ENCODE results near the gene SLC7A6. TPM values are rescaled to one million over a fixed set of nuclear protein-coding genes. Genes with fewer than 3 reads are reported as not detected.
A peak's percentile ranks its signal among the peaks of the same experiment; 100 is the strongest.

Gene SLC7A6
- total and polyA plus RNA-seq, 10 of the 15 experiments (the other 5 are each of a cell fraction or from before 2014, with no cell fraction given): 8.2 to 60.4 (median 28.6) TPM

GRCh38 chr16:68263559-68264127 lies 683 bp upstream of the SLC7A6 start:
- BruUV-seq (replicated peaks): no TSS peak
- Histone ChIP-seq H3K27ac (ENCODE audit: control insufficient read depth, insufficient read depth) (peak overlapping the region; percentile 85), H3K4me3 (peak overlapping the region; percentile 87), H3K9ac (ENCODE audit: control insufficient read depth, insufficient read depth, low read length) (peak overlapping the region; percentile 87), H3K4me1 (ENCODE audit: control insufficient read depth, insufficient read depth, low read length) (peaks cover 15% of the 10 kb centered on the region), H3K36me3 (ENCODE audit: control insufficient read depth in 2 of 2, insufficient read depth in 2 of 2, low read length in 1 of 2) (peaks cover 5 to 6% of the 10 kb centered on the region in 2 experiments; a peak in 2 of 4 replicates), H3K27me3 (replicated peaks in 1 of 2; ENCODE audit: control insufficient read depth in 2 of 2, insufficient read depth in 2 of 2, low read length in 1 of 2) (no peaks in the 10 kb centered on the region), H3K4me2 (ENCODE audit: control insufficient read depth, insufficient read depth) (peak overlapping the region; percentile 52), H4K20me1 (ENCODE audit: control insufficient read depth, insufficient read depth) (no peaks in the 10 kb centered on the region), H3K79me2 (ENCODE audit: control insufficient read depth, insufficient read depth, low read length) (peaks cover 52% of the 10 kb centered on the region), H3K9me3 (replicated peaks; ENCODE audit: control insufficient read depth, insufficient read depth, low read length) (no peaks in the 10 kb centered on the region), H2AFZ (ENCODE audit: control insufficient read depth, low read depth, low read length) (peak overlapping the region; percentile 94)
- intact Hi-C loops (cut with micrococcal nuclease; ENCODE audit: unreplicated experiment): loop anchor here (1.0 to 5.0 kb wide), 3 partner anchors 26 to 249 kb away; partner anchors contain the start of genes PRMT7 and SLC7A6OS
- 31% methylated on average over 11 of the region's 11 CpGs for WGBS (ENCODE audit: insufficient coverage, insufficient replicate concordance, low lambda C conversion rate, missing lambda C conversion rate)
- TF ChIP-seq NBN (IDR thresholded peaks at IDR 0.05) (peak; percentile 65; the same call in 1 of the 2 replicates), TAF1 (IDR thresholded peaks at IDR 0.05; ENCODE audit: borderline replicate concordance, low read depth, low read length) (0 out of 2 replicates have a peak, but pooled peaks have one; percentile 47), PKNOX1 (IDR thresholded peaks at IDR 0.05) (0 out of 2 replicates have a peak, but pooled peaks have one; percentile 45), RELB (IDR thresholded peaks at IDR 0.05; ENCODE audit: low read depth) (peak; percentile 13; the same call in 1 of the 2 replicates), USF2 (IDR thresholded peaks at IDR 0.05; ENCODE audit: borderline replicate concordance, low read depth, low read length) (no peak), HDGF (IDR thresholded peaks at IDR 0.05) (peak; percentile 92), MLLT1 (IDR thresholded peaks at IDR 0.05) (peak; percentile 61; the same call in 1 of the 2 replicates), POLR2A (IDR thresholded peaks at IDR 0.05; ENCODE audit: low read depth, low read length) (no peak)
- ChIA-PET RAD21 (ENCODE audit: unreplicated experiment) (interaction anchor here (0.7 to 10.2 kb wide), 18 partner anchors 9 to 153 kb away, joined by 3 to 399 read pairs (median 4); partner anchors contain the start of genes PRMT7 and SLC7A6OS), POLR2A (interaction anchor here (0.5 to 4.7 kb wide), 15 partner anchors 9 to 404 kb away, joined by 3 to 58 read pairs (median 6); partner anchors contain the start of genes PRMT7 and SLC7A6OS), SMC1A (ENCODE audit: uncharacterized antibody, unreplicated experiment) (interaction anchor here (0.8 to 18.5 kb wide), 18 partner anchors 15 to 206 kb away, joined by 3 to 253 read pairs (median 4); partner anchors contain the start of genes PRMT7 and SLC7A6OS), CTCF (interaction anchor here (0.7 to 9.0 kb wide), 25 partner anchors 8 to 272 kb away, joined by 3 to 747 read pairs (median 8); partner anchors contain the start of genes PLA2G15, PRMT7 and SLC7A6OS)
- in situ Hi-C loops (cut with MboI): no loop called here
- DNase-seq (ENCODE audit: low read depth, low spot score): no peak
- FAIRE-seq: no peak
- peak; percentile 6; the same call in 2 of the 3 replicates for ATAC-seq

All from GM12878 (cell line).